Mucosa of rectum (tissue), 2 donors: ENCODE measurements around the gene CFAP46.

Experiments
- H3K27ac ChIP-seq, 2 donors: one replicate each; pipeline ENCODE4 v1.7.0; 2013; ENCODE audit warnings: inconsistent platforms in 2 of 2, low read depth in 2 of 2, low read length in 2 of 2
- H3K27me3 ChIP-seq, 2 donors: one replicate each; pipeline ENCODE4 v1.7.0; 2013; ENCODE audit warnings: low read length in 2 of 2; ENCODE audit not compliant: control insufficient read depth in 2 of 2, insufficient read depth in 2 of 2
- H3K36me3 ChIP-seq, 2 donors: one replicate each; pipeline ENCODE4 v1.7.0; 2013; ENCODE audit warnings: low read length in 2 of 2; ENCODE audit not compliant: control insufficient read depth in 2 of 2, insufficient read depth in 2 of 2
- H3K4me1 ChIP-seq, 2 donors: one replicate each; pipeline ENCODE4 v1.7.0; 2013; ENCODE audit warnings: low read length in 2 of 2, mild to moderate bottlenecking in 1 of 2; ENCODE audit not compliant: control insufficient read depth in 2 of 2, insufficient read depth in 2 of 2
- H3K4me3 ChIP-seq, 2 donors: one replicate each; pipeline ENCODE4 v1.7.0; 2013; ENCODE audit warnings: low read length in 2 of 2
- H3K9ac ChIP-seq, 2 donors: one replicate each; pipeline ENCODE4 v1.7.0; 2013; ENCODE audit warnings: low read length in 2 of 2, low read depth in 1 of 2, mild to moderate bottlenecking in 1 of 2
- H3K9me3 ChIP-seq, 2 donors: one replicate each; pipeline ENCODE4 v1.7.0; 2013; ENCODE audit warnings: low read length in 2 of 2; ENCODE audit not compliant: control insufficient read depth in 2 of 2
- donor health status: healthy.
- donor health status: Normal muscosa, but diverticular disease.

The CFAP46 gene

DNA sequence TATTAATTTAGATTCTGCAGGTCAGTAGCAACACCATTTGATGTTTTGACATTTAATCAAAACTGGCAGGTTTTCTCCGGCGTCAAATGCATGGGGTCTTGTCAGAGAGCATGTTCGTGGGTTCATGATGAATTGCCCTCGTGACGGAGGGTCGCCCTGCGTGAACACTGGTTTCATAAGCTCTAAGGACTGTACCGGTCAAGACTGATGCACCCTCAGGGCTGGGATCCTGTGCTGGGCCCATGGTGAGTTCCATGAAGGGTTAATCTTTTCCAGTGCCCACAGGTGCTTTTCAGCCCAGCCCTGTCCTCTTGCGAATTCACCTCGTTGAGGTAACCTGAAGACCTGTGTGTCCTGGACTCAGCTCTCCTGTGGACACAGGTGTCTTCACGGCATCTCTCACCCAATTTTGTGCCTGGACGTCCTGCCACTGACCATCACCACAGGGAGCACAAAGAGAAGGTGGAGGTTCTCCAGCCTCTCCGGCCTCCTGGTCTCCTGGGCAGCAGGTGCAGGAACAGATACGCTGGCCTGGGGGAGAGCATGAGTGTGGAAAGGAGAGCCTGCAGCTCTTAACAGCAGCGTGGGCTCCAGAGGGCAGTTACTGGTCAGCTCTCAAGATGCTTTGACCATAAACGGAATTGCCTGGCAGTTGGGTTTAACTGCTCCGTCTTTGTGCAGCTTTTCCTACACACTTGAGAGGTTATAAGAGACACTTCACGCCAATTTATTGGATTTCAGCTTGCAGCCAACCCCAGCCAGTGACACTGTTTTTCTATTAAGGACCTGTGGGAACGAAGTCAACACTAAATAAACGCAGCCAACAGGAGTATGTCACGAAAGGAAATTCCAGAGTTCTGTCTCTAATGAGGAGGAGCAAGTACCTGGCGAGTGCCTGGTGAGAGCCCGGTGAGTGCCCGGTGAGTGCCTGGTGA lies 37.4 kb upstream of the CFAP46 start:
- Histone ChIP-seq H3K27ac (no peak overlapping the region), H3K27me3 (peaks cover 0 to 7% of the 10 kb centered on the region in 2 donors), H3K9me3 (no peaks in the 10 kb centered on the region), H3K4me3 (no peak overlapping the region), H3K4me1 (no peaks in the 10 kb centered on the region), H3K9ac (no peak overlapping the region), H3K36me3 (no peaks in the 10 kb centered on the region)

DNA sequence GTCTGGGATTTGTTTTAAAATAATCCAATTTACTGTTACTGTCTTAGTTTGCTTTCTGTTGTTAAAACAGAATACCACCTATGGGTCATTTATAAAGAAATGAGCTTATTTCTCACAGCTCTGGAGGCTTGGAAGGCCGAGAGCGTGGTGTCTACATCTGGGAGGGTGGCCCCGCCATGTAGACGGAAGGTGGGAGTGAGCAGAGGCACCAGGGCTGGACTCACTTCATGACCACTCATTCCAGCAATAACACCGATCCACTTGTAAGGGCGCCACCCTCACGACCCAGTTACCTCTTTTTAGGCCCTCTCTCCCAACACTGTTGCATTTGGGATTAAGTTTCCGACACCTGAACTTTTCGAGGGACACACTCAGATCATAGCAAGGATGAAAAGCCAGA lies 36.2 kb upstream of the CFAP46 start:
- peaks cover 0 to 9% of the 10 kb centered on the region in 2 donors for H3K27me3 ChIP-seq
- H3K9ac ChIP-seq: no peak overlapping the region
- no peaks in the 10 kb centered on the region for H3K4me1 ChIP-seq
- H3K4me3 ChIP-seq: no peak overlapping the region
- no peaks in the 10 kb centered on the region for H3K9me3 ChIP-seq
- H3K27ac ChIP-seq: no peak overlapping the region
- H3K36me3 ChIP-seq: no peaks in the 10 kb centered on the region

DNA sequence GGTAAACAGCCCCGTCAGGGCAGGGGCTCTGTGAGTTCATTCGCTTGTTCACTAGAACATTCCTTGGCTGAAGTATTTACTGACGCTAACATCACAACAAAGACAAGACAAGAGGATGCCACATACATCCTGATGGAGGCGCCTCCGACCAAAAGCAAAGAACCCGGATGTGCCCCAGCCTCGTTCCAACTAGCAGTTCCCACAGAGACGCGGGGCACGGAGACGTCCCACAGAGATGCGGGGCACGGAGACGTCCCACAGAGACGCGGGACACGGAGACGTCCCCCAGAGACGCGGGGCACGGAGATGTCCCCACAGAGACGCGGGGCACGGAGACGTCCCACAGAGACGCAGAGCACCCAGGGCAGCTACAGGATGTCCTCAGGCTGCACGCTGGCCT lies 35.4 kb upstream of the CFAP46 start:
- Histone ChIP-seq H3K4me3 (no peak overlapping the region), H3K4me1 (no peaks in the 10 kb centered on the region), H3K27ac (no peak overlapping the region), H3K9ac (no peak overlapping the region), H3K36me3 (no peaks in the 10 kb centered on the region), H3K9me3 (no peaks in the 10 kb centered on the region), H3K27me3 (peaks cover 0 to 11% of the 10 kb centered on the region in 2 donors)

DNA sequence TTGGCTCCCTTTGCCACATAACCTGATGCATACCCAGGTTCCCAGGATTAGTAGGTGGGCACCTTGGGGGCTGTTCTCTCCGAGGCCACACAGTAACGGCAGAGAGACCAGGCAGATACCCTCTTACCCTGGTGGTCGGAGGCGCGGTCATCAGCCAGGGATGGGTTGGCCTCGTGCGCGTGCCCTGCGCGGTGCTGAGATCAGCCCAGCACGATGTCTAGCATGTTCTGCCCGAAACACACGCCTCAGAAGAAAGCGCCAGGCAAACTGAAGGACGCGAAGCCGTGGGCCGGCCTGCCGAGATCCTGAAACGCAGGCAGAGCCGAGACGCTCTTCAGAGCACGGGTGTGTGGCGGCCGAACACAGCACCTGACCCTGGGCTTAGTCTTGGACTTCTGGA lies 34.7 kb upstream of the CFAP46 start:
- Histone ChIP-seq H3K9me3 (no peaks in the 10 kb centered on the region), H3K27me3 (peaks cover 0 to 15% of the 10 kb centered on the region in 2 donors), H3K4me3 (no peak overlapping the region), H3K4me1 (no peaks in the 10 kb centered on the region), H3K9ac (no peak overlapping the region), H3K36me3 (no peaks in the 10 kb centered on the region), H3K27ac (no peak overlapping the region)

DNA sequence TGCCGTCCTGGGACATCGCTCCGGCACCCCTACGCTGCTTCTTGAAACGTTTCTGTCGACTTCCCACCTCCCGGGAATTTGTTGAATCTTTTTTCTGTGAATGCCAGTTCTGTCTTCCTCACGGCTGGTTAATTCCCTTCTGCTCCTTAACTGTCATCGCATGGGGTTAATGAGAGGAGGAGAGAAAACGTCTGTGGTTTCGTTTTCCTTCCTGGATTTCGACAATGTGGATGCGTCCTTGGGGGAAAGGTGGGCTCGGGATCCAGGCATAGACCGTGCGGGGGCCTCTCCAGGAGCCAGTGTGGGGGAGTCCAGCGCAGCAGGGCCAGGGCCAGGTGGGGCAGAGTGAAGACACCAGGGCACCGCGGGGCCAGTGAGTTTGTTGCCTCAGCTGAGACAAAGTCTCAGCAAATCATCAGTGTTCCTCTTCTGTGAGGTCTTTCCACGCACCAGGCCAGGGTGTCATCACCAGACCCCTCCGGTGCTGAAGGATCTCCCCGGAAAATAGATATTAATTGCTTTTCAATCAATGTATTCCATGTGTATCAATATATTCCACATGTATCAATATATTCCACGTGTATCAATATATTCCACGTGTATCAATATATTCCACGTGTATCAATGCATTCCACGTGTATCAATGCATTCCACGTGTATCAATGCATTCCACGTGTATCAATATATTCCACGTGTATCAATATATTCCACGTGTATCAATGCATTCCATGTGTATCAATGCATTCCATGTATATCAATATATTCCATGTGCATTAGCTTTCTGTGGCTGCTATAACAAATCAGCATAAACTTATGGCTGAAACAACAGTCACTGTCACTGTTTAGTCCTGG lies 33.7 kb upstream of the CFAP46 start:
- Histone ChIP-seq H3K9ac (no peak overlapping the region), H3K27ac (no peak overlapping the region), H3K4me1 (no peaks in the 10 kb centered on the region), H3K36me3 (no peaks in the 10 kb centered on the region), H3K9me3 (no peaks in the 10 kb centered on the region), H3K27me3 (peaks cover 0 to 16% of the 10 kb centered on the region in 2 donors), H3K4me3 (no peak overlapping the region)

DNA sequence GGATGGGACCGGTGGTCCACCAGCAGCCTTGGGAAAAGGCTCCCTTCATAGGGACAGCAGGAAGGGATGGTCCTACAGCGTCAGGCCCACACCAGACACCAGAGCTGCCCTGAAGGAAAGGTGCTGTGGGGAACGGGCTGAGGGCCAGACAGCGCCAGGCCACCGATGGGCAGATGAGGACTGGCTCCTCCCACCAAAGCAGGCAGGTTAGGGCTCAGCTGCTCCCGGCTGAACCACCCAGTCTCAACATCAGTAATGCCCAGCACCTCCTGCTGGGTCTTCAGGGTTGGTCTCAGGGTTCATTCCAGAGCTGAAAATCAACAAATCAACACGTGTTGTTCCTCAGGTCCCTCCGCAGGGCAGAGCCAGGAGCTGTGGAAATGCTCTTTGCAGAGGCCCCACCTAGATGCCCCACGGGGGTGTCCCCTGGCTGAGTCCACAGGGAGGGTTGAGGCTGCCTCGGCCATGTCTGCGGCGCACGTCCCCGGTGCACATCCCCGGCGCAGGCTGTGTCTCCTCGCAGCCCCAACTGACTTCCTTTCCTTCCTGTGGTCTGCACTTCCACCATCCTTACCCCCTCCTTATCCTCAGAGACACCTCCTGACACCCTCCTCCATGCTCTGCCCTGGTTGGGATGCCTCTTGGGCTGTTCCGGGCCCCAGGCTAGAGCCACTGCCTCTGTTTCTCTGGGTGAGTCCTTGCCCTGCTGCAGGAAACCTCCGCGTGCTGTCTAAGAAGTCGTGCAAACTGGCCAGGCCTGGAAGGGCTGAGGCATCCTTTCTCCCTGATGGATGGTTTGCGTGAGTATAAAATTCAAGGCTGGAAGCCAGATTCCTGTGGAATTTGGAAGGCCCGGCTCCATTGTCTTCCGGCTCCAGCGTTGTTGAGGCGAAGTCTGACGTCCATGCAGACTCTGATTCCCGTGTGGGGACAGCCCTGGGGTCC lies 32.8 kb upstream of the CFAP46 start:
- H3K36me3 ChIP-seq: no peaks in the 10 kb centered on the region
- H3K4me1 ChIP-seq: no peaks in the 10 kb centered on the region
- H3K27me3 ChIP-seq: peaks cover 0 to 19% of the 10 kb centered on the region in 2 donors
- H3K9me3 ChIP-seq: no peaks in the 10 kb centered on the region
- H3K27ac ChIP-seq: no peak overlapping the region
- H3K9ac ChIP-seq: no peak overlapping the region
- H3K4me3 ChIP-seq: no peak overlapping the region

DNA sequence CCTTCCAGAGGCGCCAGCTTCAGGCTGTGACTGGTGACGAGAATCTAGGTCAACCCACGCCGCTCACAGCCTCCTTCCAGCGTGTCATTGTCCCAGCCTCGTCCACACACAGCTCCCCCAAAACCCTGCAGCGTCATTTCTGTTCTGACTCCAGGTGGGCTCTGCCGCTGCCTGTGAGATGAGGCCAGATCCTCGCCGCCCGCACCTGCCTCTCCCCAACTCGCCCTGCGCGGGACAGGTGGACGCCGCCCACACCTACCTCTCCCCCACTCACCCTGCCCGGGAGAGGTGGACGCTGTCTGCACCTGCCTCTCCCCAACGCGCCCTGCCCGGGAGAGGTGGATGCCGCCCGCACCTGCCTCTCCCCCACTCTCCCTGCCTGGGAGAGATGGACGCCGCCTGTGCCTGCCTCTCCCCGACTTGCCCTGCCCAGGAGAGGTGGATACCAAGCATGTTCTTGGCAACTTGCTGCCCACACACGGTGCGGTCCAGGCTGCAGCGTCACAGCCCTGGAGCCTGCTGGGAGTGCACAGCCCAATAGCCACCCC lies 32.0 kb upstream of the CFAP46 start:
- no peaks in the 10 kb centered on the region for H3K9me3 ChIP-seq
- no peak overlapping the region for H3K4me3 ChIP-seq
- no peak overlapping the region for H3K9ac ChIP-seq
- H3K27me3 ChIP-seq: peaks cover 0 to 19% of the 10 kb centered on the region in 2 donors
- H3K27ac ChIP-seq: no peak overlapping the region
- H3K4me1 ChIP-seq: no peaks in the 10 kb centered on the region
- no peaks in the 10 kb centered on the region for H3K36me3 ChIP-seq

DNA sequence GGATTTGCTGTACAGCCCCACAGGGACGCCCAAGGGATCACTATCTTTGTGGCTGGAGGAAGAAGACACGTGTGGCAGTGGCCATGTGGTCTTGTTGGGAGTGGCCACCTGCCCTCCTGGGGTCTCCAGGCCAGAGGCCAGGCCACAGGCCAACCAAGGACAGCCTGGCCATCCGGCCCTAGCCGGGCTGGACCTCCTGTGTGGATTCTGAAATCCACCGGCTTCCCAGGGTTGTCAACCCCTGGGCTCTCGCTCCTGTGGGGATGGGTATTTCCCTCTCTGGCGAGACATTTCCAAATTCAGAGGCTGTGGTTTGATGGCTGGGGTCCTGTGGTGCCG lies 31.5 kb upstream of the CFAP46 start:
- Histone ChIP-seq H3K27ac (no peak overlapping the region), H3K4me3 (no peak overlapping the region), H3K9ac (no peak overlapping the region), H3K36me3 (no peaks in the 10 kb centered on the region), H3K4me1 (no peaks in the 10 kb centered on the region), H3K27me3 (peaks cover 0 to 19% of the 10 kb centered on the region in 2 donors), H3K9me3 (no peaks in the 10 kb centered on the region)

DNA sequence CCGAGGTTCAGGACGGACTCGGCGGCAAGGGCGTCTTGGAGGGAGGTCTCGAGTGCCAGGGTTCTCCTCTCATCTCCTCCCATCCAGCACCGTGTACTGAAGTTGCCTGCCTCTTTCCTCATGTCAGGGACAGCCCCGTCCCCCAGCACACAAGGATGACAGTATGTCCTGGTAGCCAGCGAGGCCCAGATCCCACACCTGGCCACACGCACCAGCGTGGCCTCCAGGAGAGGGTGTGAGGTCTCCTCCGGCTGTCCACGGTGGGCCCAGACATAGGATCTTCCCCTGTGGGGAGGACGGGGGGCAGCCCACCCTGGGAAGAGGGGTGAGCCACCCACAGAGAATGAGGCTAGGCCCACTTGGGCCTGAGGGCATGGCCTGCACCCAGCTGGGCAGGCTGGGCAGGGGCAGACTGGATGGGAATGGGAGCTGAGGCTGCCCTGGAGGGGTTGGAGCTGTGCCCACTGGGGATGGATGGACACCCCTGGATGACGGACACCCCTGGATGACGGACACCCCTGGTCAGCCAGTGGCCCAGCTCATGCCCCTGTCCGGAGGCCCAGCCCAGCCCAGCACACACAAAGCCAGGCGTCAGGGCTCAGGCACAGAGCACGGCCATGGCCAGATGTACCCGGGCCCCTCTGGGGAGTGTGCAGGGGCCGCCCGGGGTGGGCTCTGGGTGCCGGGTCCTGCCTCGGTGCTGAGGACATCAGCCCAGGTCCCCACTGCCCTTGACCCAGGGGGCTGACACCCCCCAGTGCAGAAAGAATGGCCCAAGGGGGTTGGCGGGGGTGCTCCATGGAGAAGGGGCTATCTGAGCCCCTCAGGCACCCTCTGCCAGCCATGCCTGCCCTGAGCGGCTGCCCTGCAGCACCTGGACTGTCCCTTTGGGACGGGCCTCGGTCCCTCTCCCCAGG lies 30.9 kb upstream of the CFAP46 start:
- peaks cover 0 to 19% of the 10 kb centered on the region in 2 donors for H3K27me3 ChIP-seq

More for the DNA sequence above, 30.9 kb upstream of the CFAP46 start:
- no peak overlapping the region for H3K4me3 ChIP-seq
- H3K9me3 ChIP-seq: no peaks in the 10 kb centered on the region
- H3K36me3 ChIP-seq: no peaks in the 10 kb centered on the region
- no peaks in the 10 kb centered on the region for H3K4me1 ChIP-seq
- no peak overlapping the region for H3K27ac ChIP-seq
- no peak overlapping the region for H3K9ac ChIP-seq
